Pancreas (tissue), 10 donors: ENCODE data around the gene SRD5A3. TPM values are rescaled to one million over a fixed set of nuclear protein-coding genes. Genes with fewer than 3 reads are reported as not detected.

Experiments
- ATAC-seq, 4 donors: fragments of 200-7000 bp; cut with Tn5 transposase; one replicate each; pipeline versions ENCODE4 v1.8.0 to v1.9.1; 2020; ENCODE audit warnings: mild to moderate bottlenecking in 4 of 4, moderate library complexity in 4 of 4
- DNase-seq, 6 donors: peaks; one replicate each; pipeline ENCODE4 v3.0.0-alpha.2; 2020
- FAIRE-seq: peaks from 2 replicates; lab custom pipeline; 2012; peaks lifted over from hg19 to GRCh38; lab: Jason Lieb, UNC
- H3K27ac ChIP-seq, 4 donors: fragments of 200-600 bp; sonication (generic); 1 replicate in 3 of 4; 2 replicates in 1 of 4; pipeline versions ENCODE4 v1.5.0 to v1.8.0; 2020
- H3K27me3 ChIP-seq, 4 donors: fragments of 200-600 bp; one replicate each; pipeline ENCODE4 v1.8.0; 2021
- H3K36me3 ChIP-seq, 3 donors: fragments of 200-600 bp; sonication (generic) in 1 of 3; one replicate each; pipeline versions ENCODE4 v1.5.0 to v1.8.0; 2020 to 2021
- H3K4me1 ChIP-seq, 3 donors: fragments of 200-600 bp; one replicate each; pipeline ENCODE4 v1.8.0; 2021
- H3K4me3 ChIP-seq, 4 donors: fragments of 200-600 bp; sonication (generic) in 2 of 4; one replicate each; pipeline versions ENCODE4 v1.5.0 to v1.8.0; 2020 to 2021
- H3K9me3 ChIP-seq, 4 donors: fragments of 200-600 bp; one replicate each; pipeline ENCODE4 v1.8.0; 2021
- CTCF ChIP-seq, 4 donors: fragments of 200-600 bp; sonication (generic) in 3 of 4; IDR thresholded peaks; one replicate each; pipeline versions ENCODE4 v1.5.0 to v1.8.0; 2021; ENCODE audit warnings: antibody characterized with exemption in 4 of 4
- WGBS, 2 donors: extraction: QIAGEN DNeasy Blood & Tissue Kit; methylation state at CpG; one replicate each; pipeline ENCODE4 v1.1.7; 2013; 5-methylcytosine and 5-hydroxymethylcytosine counted together
- intact Hi-C, 3 donors: fragments of 100-400 bp; cut with DNase I; formaldehyde crosslinking; loops; one replicate each; pipeline versions ENCODE4 v1.11.1 to v1.14.2; 2022
- polyA plus RNA-seq, 2 donors: library from polyadenylated mRNA; stranded (reverse); fragments of 200-250 nt; gene quantifications; one replicate each; pipeline ENCODE4 v1.2.3, GENCODE V29; 2013
- total RNA-seq, 6 donors: library from RNA; stranded (reverse); fragmentation: NEBNext Ultra II Directional in 4 of 6; extraction: Animal tissue kit (Norgen Biotek cat#: 25700) in 4 of 6; gene quantifications; one replicate each; pipeline versions ENCODE4 v1.2.1 to v1.2.4, GENCODE V29; 2021 to 2023
- donor health status: healthy with polysubstance abuse.
- donor health status: DM: no; HTN: no; CAD: no; lungs with moderate emphysema.
- donor health status: DM: no; HTN: no; CAD: no.
- donor health status: control.
- donor health status: control.
- donor health status: Bipolar disorder and iron deficiency.
- donor health status: DM: yes; HTN: yes; CAD: no.
- donor health status: DM: no; HTN: no; CAD: no.
- donor health status: DM: no; HTN: no; CAD: no.
- donor health status: DM: yes; HTN: yes; CAD: no.

SRD5A3 gene
- total and polyA plus RNA-seq, 8 donors, result 7.1 to 14.3 (median 10.0) TPM

- no peak for DNase-seq
- peak overlapping the region in 2 of 4 donors; percentile 53 to 59 for H3K27ac ChIP-seq
- no peaks in the 10 kb centered on the region for H3K27me3 ChIP-seq
- H3K4me1 ChIP-seq, result peaks cover 10 to 21% (median 16%) of the 10 kb centered on the region in 3 donors
- no peak for TF ChIP-seq CTCF (IDR thresholded peaks at IDR 0.05)
- WGBS, 2 donors, result 55 to 56% methylated on average over 3 of the region's 3 CpGs
- FAIRE-seq, result no peak
- no peaks in the 10 kb centered on the region for H3K9me3 ChIP-seq
- ATAC-seq, result peak in 2 of 4 donors; percentile 9 to 22
- no peaks in the 10 kb centered on the region for H3K36me3 ChIP-seq
- intact Hi-C loops, result no loop called here
- H3K4me3 ChIP-seq, result no peak overlapping the region
Observed at GRCh38 chr4:55385201-55385649, 39.2 kb downstream of the SRD5A3 start.

- FAIRE-seq, result no peak
- peak overlapping the region in 2 of 4 donors; percentile 53 to 59 for H3K27ac ChIP-seq
Observed at GRCh38 chr4:55386073-55386472, 40.0 kb downstream of the SRD5A3 start.

GRCh38 chr4:55386840-55387239, 40.8 kb downstream of the SRD5A3 start:
- Histone ChIP-seq H3K27ac (peak overlapping the region in 2 of 4 donors; percentile 53 to 59), H3K27me3 (no peaks in the 10 kb centered on the region), H3K4me1 (peaks cover 10 to 21% (median 16%) of the 10 kb centered on the region in 3 donors), H3K4me3 (no peak overlapping the region), H3K36me3 (no peaks in the 10 kb centered on the region), H3K9me3 (no peaks in the 10 kb centered on the region)
- ATAC-seq (peak; percentile 85 to 93 (median 86)), DNase-seq (peak in 4 of 6 donors; percentile 40 to 84 (median 56)), FAIRE-seq (no peak)
- intact Hi-C loops, result no loop called here
- WGBS, 2 donors, result 36 to 41% methylated on average over 2 of the region's 2 CpGs
- no peak for TF ChIP-seq CTCF (IDR thresholded peaks at IDR 0.05)

More at GRCh38 chr4:55386073-55386472, 40.0 kb downstream of the SRD5A3 start:
- Histone ChIP-seq H3K36me3 (no peaks in the 10 kb centered on the region), H3K27me3 (no peaks in the 10 kb centered on the region), H3K4me1 (peaks cover 10 to 21% (median 16%) of the 10 kb centered on the region in 3 donors), H3K9me3 (no peaks in the 10 kb centered on the region), H3K4me3 (no peak overlapping the region)
- peak; percentile 69 to 80 (median 76) for ATAC-seq
- no peak for DNase-seq
- intact Hi-C loops, result no loop called here
- TF ChIP-seq CTCF (IDR thresholded peaks at IDR 0.05), result no peak

GRCh38 chr4:55393461-55394320, 47.6 kb downstream of the SRD5A3 start:
- 63 to 79% methylated on average over 4 of the region's 4 CpGs for WGBS, 2 donors
- H3K27ac ChIP-seq, result no peak overlapping the region
- no peak overlapping the region for H3K4me3 ChIP-seq
- DNase-seq, result no peak
- no peak for ATAC-seq
- intact Hi-C loops, result no loop called here
- H3K36me3 ChIP-seq, result no peaks in the 10 kb centered on the region
- TF ChIP-seq CTCF (IDR thresholded peaks at IDR 0.05), result no peak
- no peak for FAIRE-seq
- H3K4me1 ChIP-seq, result peaks cover 0 to 5% (median 4%) of the 10 kb centered on the region in 3 donors
- no peaks in the 10 kb centered on the region for H3K9me3 ChIP-seq
- no peaks in the 10 kb centered on the region for H3K27me3 ChIP-seq

GRCh38 chr4:55395218-55395528, 49.1 kb downstream of the SRD5A3 start:
- Histone ChIP-seq H3K9me3 (no peaks in the 10 kb centered on the region), H3K27me3 (no peaks in the 10 kb centered on the region), H3K4me3 (peak overlapping the region; percentile 92 to 99 (median 94)), H3K36me3 (no peaks in the 10 kb centered on the region), H3K27ac (peak overlapping the region; percentile 96 to 99 (median 97)), H3K4me1 (peaks cover 0 to 15% (median 5%) of the 10 kb centered on the region in 3 donors)
- no peak for DNase-seq
- TF ChIP-seq CTCF (IDR thresholded peaks at IDR 0.05), result no peak
- WGBS, 2 donors, result 1 to 2% methylated on average over 4 of the region's 4 CpGs
- no peak for ATAC-seq
- FAIRE-seq, result no peak
- intact Hi-C loops, result no loop called here
